Skeletal muscle satellite cell (primary cell): ENCODE measurements around the gene TATDN2. TPM values are rescaled to one million over a fixed set of nuclear protein-coding genes. Genes with fewer than 3 reads are reported as not detected.

Experiments used
- H3K27me3 ChIP-seq: 2 replicates; pipeline ENCODE4 v1.7.0; 2013; ENCODE audit warnings: low read length; ENCODE audit not compliant: control insufficient read depth, insufficient read depth
- H3K36me3 ChIP-seq: 2 replicates; pipeline ENCODE4 v1.7.0; 2013; ENCODE audit warnings: mild to moderate bottlenecking, control low read depth, low read length; ENCODE audit not compliant: insufficient read depth
- H3K4me1 ChIP-seq: 2 replicates; pipeline ENCODE4 v1.7.0; 2013; ENCODE audit warnings: low read length; ENCODE audit not compliant: control insufficient read depth, insufficient read depth
- H3K4me2 ChIP-seq: 2 replicates; pipeline ENCODE4 v1.7.0; 2013; ENCODE audit warnings: mild to moderate bottlenecking, low read length
- H3K4me3 ChIP-seq: 2 replicates; pipeline ENCODE4 v1.7.0; 2013; ENCODE audit warnings: low read length
- H3K9ac ChIP-seq: 2 replicates; pipeline ENCODE4 v1.7.0; 2013; ENCODE audit warnings: mild to moderate bottlenecking, low read depth, low read length, moderate library complexity
- H3K9me3 ChIP-seq: replicated peaks from 2 replicates; pipeline ENCODE4 v1.7.0; 2013; ENCODE audit warnings: mild to moderate bottlenecking, control low read depth, low read length
- small RNA-seq: library from RNA; depleted of rRNA; stranded (forward); fragments of <200 nt; gene quantifications from one replicate; pipeline ENCODE3, GENCODE V24; 2012

The TATDN2 gene

DNA sequence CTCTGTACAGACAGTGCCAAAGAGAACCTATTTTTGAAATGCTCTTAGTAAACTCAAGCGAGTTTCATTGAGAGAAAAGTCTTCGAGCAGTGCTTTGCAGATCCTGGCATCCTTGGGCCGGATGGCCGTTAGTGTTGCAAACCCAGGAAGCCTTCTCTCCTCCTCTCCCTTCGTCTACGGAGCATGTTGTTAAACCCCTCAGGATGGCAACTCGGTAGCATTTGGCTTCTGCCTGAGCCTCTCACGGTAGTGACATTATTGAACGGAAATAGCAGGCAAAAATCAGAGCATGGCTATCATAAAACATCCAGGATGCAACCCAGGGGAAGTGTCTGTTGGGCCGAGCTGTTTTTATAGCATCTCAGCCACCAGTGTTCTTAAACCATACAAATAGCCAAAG, 79.3 kb downstream of the TATDN2 start:
- H3K9ac ChIP-seq: no peak overlapping the region
- no peak overlapping the region for H3K4me3 ChIP-seq
- no peaks in the 10 kb centered on the region for H3K9me3 ChIP-seq
- peaks cover 72% of the 10 kb centered on the region for H3K27me3 ChIP-seq
- H3K4me1 ChIP-seq: no peaks in the 10 kb centered on the region
- H3K4me2 ChIP-seq: no peak overlapping the region
- no peaks in the 10 kb centered on the region for H3K36me3 ChIP-seq

DNA sequence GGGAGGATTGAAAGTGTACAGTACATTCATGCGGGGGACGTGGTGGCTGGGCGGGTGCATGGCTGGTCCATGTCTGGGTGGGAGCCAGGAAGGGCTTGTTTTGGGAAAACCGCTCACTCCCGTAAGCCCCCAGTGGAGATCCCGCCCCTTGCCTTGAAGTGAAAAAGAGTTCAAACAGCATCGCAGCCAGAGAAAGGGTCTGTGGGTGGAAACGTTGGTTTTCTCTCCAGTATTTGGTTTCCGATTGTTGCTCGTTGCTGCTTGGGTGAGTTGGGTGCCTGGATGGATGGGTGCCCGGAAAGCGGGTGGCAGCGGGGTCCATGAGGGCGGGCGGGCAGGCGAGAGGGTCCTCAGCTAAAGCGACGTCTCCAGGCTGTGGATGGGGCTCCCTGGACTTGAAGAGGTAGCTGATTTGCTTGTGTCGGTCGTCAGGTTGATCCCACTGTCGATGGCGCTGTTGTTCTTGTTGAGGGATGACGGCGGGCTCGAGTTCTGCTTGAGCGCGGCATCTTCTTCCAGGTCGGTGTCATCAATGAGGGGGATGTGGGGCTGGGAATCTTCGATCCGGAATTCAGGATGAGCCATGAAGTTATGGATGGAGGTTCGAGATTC, 80.3 kb downstream of the TATDN2 start:
- H3K4me2 ChIP-seq: no peak overlapping the region
- H3K4me3 ChIP-seq: no peak overlapping the region
- no peak overlapping the region for H3K9ac ChIP-seq
- peaks cover 82% of the 10 kb centered on the region for H3K27me3 ChIP-seq
- no peaks in the 10 kb centered on the region for H3K4me1 ChIP-seq
- H3K36me3 ChIP-seq: no peaks in the 10 kb centered on the region
- no peaks in the 10 kb centered on the region for H3K9me3 ChIP-seq

DNA sequence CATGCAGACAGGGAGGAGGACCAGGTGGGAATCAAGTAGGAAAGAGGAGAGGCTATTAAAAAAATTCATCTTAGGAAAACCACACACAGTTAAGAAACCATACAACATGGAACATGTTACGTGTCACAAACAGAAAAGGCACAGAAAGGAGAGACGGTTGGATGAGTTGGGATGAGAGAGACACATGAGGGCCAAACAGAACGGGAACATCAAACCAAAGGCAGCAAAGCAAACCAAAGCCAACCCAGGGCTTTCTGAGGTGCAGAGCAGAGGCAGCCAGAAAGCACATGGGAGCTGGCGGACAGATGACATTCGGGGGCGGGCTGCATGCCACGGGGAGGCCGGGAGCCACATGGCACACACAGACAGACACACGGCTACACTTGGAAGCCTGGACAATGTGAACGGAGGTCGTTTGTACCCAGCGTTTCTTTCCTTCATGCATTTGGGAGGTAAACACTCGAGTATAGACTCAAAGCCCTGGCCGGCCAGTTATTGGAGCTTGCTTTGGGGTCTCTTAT, 81.3 kb downstream of the TATDN2 start:
- Histone ChIP-seq H3K27me3 (peaks cover 89% of the 10 kb centered on the region), H3K9me3 (no peaks in the 10 kb centered on the region), H3K9ac (no peak overlapping the region), H3K36me3 (no peaks in the 10 kb centered on the region), H3K4me1 (peaks cover 6% of the 10 kb centered on the region), H3K4me3 (no peak overlapping the region), H3K4me2 (no peak overlapping the region)

DNA sequence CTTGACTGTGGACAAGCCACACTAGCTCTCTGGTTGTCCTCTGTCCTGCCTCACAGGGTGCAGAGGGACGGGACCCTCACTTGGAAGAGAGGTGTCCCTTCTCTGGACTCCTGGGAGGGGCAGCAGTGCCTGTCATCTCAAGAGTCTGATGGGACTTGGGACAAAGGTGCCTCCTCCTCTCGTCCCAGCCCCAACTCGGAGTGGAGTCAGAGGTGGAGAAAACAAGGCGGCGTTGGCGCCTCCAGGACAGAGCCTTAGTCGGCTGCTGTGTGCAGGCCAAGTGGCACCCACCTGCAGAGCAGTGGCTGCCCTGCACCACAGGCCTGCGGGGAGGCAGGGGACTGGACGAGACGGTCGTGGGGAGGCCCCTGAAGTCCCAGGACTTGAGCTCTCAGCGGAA, 82.1 kb downstream of the TATDN2 start:
- peaks cover 89% of the 10 kb centered on the region for H3K27me3 ChIP-seq
- H3K9me3 ChIP-seq: no peaks in the 10 kb centered on the region
- no peak overlapping the region for H3K4me2 ChIP-seq
- H3K9ac ChIP-seq: no peak overlapping the region
- H3K4me3 ChIP-seq: no peak overlapping the region
- H3K36me3 ChIP-seq: no peaks in the 10 kb centered on the region
- peaks cover 10% of the 10 kb centered on the region for H3K4me1 ChIP-seq

Small RNAs within 50 kb of the gene (small RNA-seq; reads per million reads assigned to genes)
- gene MIR378B (24.1 reads per million, percentile 94 among the genes with 10 or more reads in this experiment), gene RF02126 (not detected)
